ENCODE data around the gene ATF7.

DNA sequence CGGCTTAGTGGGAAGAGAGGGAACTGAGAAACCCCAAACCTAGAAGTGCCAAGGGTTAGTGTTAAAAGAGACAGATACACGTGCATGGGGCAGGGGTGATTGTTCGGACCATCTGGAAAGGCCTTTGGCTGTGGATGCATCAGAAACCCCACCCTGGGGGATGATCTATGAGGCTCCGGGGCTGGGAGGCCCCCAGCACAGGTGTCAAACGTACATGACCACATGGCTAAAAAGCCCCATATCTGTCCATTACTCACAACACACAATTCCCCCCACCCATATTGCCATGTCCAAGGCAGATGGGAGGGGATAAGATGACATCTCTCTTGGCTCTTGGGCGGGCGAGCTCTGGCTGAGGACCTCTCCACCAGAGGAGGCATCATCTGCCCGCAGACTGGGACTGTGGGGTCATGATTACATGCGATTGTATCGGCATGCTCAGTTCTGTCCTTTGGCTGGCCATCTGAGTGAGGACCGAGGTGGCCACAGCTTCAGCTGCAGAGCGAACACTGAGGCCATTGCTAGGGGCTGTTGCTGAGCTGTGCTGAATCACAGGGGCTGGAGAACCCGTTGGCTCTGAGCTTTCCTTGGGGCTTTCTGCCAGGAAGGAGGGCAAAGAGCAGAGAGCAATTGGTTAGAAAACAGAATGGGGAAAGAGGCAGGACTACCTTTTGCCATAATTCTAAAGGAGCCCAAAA lies 109.3 kb downstream of the ATF7 start:
- TF ChIP-seq, protein P1, sequence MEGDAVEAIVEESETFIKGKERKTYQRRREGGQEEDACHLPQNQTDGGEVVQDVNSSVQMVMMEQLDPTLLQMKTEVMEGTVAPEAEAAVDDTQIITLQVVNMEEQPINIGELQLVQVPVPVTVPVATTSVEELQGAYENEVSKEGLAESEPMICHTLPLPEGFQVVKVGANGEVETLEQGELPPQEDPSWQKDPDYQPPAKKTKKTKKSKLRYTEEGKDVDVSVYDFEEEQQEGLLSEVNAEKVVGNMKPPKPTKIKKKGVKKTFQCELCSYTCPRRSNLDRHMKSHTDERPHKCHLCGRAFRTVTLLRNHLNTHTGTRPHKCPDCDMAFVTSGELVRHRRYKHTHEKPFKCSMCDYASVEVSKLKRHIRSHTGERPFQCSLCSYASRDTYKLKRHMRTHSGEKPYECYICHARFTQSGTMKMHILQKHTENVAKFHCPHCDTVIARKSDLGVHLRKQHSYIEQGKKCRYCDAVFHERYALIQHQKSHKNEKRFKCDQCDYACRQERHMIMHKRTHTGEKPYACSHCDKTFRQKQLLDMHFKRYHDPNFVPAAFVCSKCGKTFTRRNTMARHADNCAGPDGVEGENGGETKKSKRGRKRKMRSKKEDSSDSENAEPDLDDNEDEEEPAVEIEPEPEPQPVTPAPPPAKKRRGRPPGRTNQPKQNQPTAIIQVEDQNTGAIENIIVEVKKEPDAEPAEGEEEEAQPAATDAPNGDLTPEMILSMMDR (IDR thresholded peaks at IDR 0.05): no peak
- TF ChIP-seq EZH2 (IDR thresholded peaks at IDR 0.05; ENCODE audit: borderline replicate concordance, insufficient read depth, low read depth, low read length, poor library complexity, severe bottlenecking): no peak

All from B cell (primary cell).